Progenitor cell of endocrine pancreas (in vitro differentiated cells): ENCODE results near the gene CYP2C18. TPM values are rescaled to one million over a fixed set of nuclear protein-coding genes. Genes with fewer than 3 reads are reported as not detected.
"Not testable (repeated sequence)": the region's sequence is repeated elsewhere in the genome, so short reads cannot be mapped to it uniquely, and the experiment has no call there.

Experiments used
- DNase-seq: peaks from one replicate; pipeline ENCODE4 v3.0.0; 2021; ENCODE audit warnings: low spot score; ENCODE audit not compliant: unreplicated experiment
- H3K27ac Mint-ChIP-seq: 2 replicates; pipeline ENCODE4 v1.8.0; 2021; ENCODE audit warnings: mild to moderate bottlenecking, moderate library complexity, mixed read lengths
- H3K27me3 Mint-ChIP-seq: 2 replicates; pipeline ENCODE4 v1.8.0; 2021; ENCODE audit warnings: mixed read lengths
- H3K36me3 Mint-ChIP-seq: 2 replicates; pipeline ENCODE4 v1.8.0; 2022; ENCODE audit warnings: mixed read lengths; ENCODE audit not compliant: insufficient read depth
- H3K4me1 Mint-ChIP-seq: 2 replicates; pipeline ENCODE4 v1.8.0; 2021; ENCODE audit warnings: low read depth, mixed read lengths
- H3K4me3 Mint-ChIP-seq: 2 replicates; pipeline ENCODE4 v1.8.0; 2021; ENCODE audit warnings: low read depth, mild to moderate bottlenecking, moderate library complexity, mixed read lengths
- H3K9me3 Mint-ChIP-seq: 2 replicates; pipeline ENCODE4 v1.8.0; 2021; ENCODE audit warnings: low read depth, mixed read lengths
- CTCF ChIP-seq: fragments of 200-600 bp; sonication (generic); IDR thresholded peaks from one replicate; pipeline ENCODE4 v1.5.0; 2021; ENCODE audit warnings: antibody characterized with exemption, mild to moderate bottlenecking; ENCODE audit not compliant: unreplicated experiment
- total RNA-seq: library from RNA; stranded (reverse); gene quantifications from 2 replicates; pipeline ENCODE4 v1.2.1, GENCODE V29; 2021

The CYP2C18 gene
- total RNA-seq, 1 donor from 2014 or later = not detected

GRCh38 chr10:94644352-94644751 lies 39.2 kb upstream of the CYP2C18 start:
- no peak overlapping the region for H3K27ac Mint-ChIP-seq
- no peak overlapping the region for H3K4me3 Mint-ChIP-seq
- no peak for DNase-seq
- TF ChIP-seq CTCF = no peak
- peaks cover 1% of the 10 kb centered on the region for H3K36me3 Mint-ChIP-seq
- peaks cover 4% of the 10 kb centered on the region for H3K9me3 Mint-ChIP-seq
- H3K27me3 Mint-ChIP-seq = no peaks in the 10 kb centered on the region
- no peaks in the 10 kb centered on the region for H3K4me1 Mint-ChIP-seq

DNA sequence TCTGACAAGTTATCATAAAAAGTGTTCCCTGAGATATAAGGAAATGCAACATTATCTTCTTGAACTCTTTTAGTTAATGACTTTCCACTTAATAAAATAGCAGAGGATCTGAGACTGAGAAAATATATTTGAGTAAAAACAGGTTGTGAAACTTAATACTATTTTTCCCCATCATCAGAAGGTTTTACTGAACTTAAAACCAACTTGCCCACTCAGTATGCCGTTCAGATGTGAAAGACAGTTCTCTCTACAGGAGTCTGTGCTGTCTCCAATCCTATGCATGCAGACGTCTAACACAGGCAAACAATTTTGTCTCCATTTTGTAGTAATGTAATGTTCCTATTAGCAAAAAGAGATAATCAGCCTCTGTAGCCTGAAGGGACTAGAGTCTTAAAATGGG lies 38.2 kb upstream of the CYP2C18 start:
- H3K9me3 Mint-ChIP-seq = peaks cover 3% of the 10 kb centered on the region
- no peak for TF ChIP-seq CTCF
- H3K27me3 Mint-ChIP-seq = no peaks in the 10 kb centered on the region
- H3K36me3 Mint-ChIP-seq = no peaks in the 10 kb centered on the region
- no peaks in the 10 kb centered on the region for H3K4me1 Mint-ChIP-seq
- H3K27ac Mint-ChIP-seq = no peak overlapping the region
- H3K4me3 Mint-ChIP-seq = no peak overlapping the region
- DNase-seq = no peak

- H3K4me3 Mint-ChIP-seq, H3K27ac Mint-ChIP-seq, DNase-seq, H3K36me3 Mint-ChIP-seq, H3K27me3 Mint-ChIP-seq, H3K4me1 Mint-ChIP-seq: not testable (repeated sequence)
- H3K9me3 Mint-ChIP-seq = peaks cover 23% of the 10 kb centered on the region
These were observed 28.3 kb upstream of the CYP2C18 start for GRCh38 chr10:94655201-94655600.

- H3K9me3 Mint-ChIP-seq = peaks cover 22% of the 10 kb centered on the region
- not testable (repeated sequence) for H3K4me1 Mint-ChIP-seq, H3K4me3 Mint-ChIP-seq, DNase-seq, H3K27ac Mint-ChIP-seq, H3K27me3 Mint-ChIP-seq, H3K36me3 Mint-ChIP-seq
These were observed 20.5 kb upstream of the CYP2C18 start for GRCh38 chr10:94663061-94663460.

DNA sequence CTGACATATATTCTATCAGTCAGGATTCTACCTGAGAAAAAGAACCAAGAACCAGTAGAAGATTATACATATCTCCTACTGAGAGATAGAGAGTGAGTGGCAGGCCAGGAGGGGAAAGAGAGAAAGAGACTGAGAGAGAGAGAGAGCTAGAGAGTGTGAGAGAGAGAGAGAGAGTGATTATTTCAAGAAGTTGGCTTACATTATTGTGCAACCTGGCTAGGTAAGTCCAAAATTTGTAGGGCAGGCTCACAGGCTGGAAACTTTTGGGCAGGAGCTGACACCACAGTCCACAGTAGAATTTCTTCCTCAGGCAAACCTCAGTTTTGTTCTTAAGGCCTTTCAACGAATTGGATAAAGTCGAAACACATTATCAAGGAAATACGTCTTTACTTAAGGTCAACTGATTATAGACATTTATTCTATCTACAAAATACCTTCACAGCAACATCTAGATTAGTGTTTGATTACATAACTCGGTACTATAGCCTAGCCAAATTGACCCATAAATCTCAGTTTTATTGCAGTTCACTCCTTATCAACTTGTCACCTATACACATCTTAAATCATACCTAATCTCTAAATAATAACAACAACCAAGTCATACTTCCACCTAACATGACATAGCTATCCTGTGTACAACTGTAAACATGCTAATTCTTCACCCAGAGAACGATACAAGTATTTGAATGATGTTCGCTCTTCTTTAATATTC lies 17.0 kb upstream of the CYP2C18 start:
- TF ChIP-seq CTCF = no peak
- Mint-ChIP-seq H3K4me3 (no peak overlapping the region), H3K9me3 (peaks cover 9% of the 10 kb centered on the region), H3K4me1 (peaks cover 2% of the 10 kb centered on the region), H3K27ac (no peak overlapping the region), H3K36me3 (peaks cover 1% of the 10 kb centered on the region), H3K27me3 (no peaks in the 10 kb centered on the region)
- no peak for DNase-seq

GRCh38 chr10:94673614-94674321 lies 9.8 kb upstream of the CYP2C18 start:
- H3K36me3 Mint-ChIP-seq = no peaks in the 10 kb centered on the region
- H3K9me3 Mint-ChIP-seq = no peaks in the 10 kb centered on the region
- no peak for TF ChIP-seq CTCF
- no peak for DNase-seq
- H3K4me1 Mint-ChIP-seq = peaks cover 3% of the 10 kb centered on the region
- H3K27ac Mint-ChIP-seq = no peak overlapping the region
- no peak overlapping the region for H3K4me3 Mint-ChIP-seq
- no peaks in the 10 kb centered on the region for H3K27me3 Mint-ChIP-seq
